Fibroblast of pulmonary artery (primary cell): ENCODE data around the gene KLF2.

Source experiments
- DNase-seq: peaks from one replicate; pipeline ENCODE4 v3.0.0-alpha.2; 2010; ENCODE audit warnings: low read depth
- H3K4me3 ChIP-seq: replicated peaks from 2 replicates; pipeline ENCODE4 v1.5.1; 2011; ENCODE audit warnings: low read depth, mild to moderate bottlenecking, control low read depth, low read length, moderate library complexity
- TF ChIP-seq, protein P1 (sequence below): IDR thresholded peaks from 2 replicates; pipeline ENCODE4 v1.5.1; 2011; ENCODE audit warnings: mild to moderate bottlenecking, control low read depth, low read length, inconsistent platforms; ENCODE audit errors: missing control alignments

The KLF2 gene

DNA sequence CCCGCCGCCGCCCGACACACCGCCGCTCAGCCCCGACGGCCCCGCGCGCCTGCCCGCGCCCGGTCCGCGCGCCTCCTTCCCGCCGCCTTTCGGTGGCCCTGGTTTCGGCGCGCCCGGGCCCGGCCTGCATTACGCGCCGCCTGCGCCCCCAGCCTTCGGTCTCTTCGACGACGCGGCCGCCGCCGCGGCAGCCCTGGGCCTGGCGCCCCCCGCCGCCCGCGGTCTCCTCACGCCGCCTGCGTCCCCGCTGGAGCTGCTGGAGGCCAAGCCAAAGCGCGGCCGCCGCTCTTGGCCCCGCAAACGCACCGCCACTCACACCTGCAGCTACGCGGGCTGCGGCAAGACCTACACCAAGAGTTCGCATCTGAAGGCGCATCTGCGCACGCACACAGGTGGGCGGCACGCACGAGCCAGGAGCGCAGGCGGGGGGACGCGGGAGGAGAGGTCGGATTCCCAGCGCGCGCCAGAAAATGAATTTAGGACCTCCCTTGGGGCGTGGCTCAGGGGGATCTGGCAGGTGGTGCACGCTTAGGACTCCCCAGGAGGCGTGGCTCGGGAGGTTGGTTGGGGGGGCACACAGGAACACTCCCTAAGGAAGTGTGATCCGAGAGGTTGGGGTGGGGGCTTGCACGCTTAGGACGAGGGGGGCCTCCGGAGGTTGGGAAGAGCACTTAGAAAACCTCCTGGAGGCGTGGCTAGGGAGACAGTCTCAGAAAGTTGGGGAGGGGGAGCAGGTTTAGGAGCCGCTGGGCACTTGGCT is 1.2 kb downstream of the KLF2 start:
- H3K4me3 ChIP-seq = peak overlapping the region; percentile 89
- peak; percentile 59 for DNase-seq
- TF ChIP-seq, protein P1, sequence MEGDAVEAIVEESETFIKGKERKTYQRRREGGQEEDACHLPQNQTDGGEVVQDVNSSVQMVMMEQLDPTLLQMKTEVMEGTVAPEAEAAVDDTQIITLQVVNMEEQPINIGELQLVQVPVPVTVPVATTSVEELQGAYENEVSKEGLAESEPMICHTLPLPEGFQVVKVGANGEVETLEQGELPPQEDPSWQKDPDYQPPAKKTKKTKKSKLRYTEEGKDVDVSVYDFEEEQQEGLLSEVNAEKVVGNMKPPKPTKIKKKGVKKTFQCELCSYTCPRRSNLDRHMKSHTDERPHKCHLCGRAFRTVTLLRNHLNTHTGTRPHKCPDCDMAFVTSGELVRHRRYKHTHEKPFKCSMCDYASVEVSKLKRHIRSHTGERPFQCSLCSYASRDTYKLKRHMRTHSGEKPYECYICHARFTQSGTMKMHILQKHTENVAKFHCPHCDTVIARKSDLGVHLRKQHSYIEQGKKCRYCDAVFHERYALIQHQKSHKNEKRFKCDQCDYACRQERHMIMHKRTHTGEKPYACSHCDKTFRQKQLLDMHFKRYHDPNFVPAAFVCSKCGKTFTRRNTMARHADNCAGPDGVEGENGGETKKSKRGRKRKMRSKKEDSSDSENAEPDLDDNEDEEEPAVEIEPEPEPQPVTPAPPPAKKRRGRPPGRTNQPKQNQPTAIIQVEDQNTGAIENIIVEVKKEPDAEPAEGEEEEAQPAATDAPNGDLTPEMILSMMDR = no peak

DNA sequence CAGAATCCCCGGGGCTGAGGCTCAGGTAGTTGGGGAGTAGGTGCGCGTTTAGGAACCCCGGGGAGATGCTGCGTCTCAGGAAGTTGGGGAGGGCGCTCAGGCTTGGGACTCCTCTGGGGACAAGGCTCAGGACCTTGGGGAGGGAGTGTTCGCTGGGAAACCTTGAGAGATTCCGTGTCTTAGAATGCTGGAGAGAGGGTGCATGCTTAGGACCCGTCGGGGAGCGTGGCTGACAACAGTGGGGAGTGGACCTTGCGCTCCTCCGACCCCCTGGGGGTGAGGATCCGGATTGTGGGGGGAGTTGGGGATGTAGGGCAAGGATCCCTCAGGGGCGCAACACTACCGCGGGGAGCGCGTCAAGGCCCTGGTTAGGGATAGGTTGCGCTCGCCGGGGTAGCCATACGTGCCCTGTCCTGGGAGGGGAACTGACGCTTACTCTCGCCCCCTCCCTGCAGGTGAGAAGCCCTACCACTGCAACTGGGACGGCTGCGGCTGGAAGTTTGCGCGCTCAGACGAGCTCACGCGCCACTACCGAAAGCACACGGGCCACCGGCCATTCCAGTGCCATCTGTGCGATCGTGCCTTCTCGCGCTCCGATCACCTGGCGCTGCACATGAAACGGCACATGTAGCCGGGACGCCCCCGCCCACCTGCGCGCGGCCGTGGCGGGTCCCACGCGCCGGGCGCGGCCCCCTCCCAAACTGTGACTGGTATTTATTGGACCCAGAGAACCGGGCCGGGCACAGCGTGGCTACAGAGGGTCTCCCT is 2.0 kb downstream of the KLF2 start:
- H3K4me3 ChIP-seq = peak overlapping the region; percentile 89
- TF ChIP-seq, protein P1 = no peak
- DNase-seq = peak; percentile 61

DNA sequence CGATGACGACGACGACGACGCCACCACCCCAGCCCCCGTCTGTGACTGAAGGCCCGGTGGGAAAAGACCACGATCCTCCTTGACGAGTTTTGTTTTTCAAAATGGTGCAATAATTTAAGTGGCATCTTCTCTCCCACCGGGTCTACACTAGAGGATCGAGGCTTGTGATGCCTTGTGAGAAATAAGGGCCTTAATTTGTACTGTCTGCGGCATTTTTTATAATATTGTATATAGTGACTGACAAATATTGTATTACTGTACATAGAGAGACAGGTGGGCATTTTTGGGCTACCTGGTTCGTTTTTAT is 2.5 kb downstream of the KLF2 start:
- TF ChIP-seq, protein P1 = no peak
- peak; percentile 47 for DNase-seq
- H3K4me3 ChIP-seq = peak overlapping the region; percentile 89

DNA sequence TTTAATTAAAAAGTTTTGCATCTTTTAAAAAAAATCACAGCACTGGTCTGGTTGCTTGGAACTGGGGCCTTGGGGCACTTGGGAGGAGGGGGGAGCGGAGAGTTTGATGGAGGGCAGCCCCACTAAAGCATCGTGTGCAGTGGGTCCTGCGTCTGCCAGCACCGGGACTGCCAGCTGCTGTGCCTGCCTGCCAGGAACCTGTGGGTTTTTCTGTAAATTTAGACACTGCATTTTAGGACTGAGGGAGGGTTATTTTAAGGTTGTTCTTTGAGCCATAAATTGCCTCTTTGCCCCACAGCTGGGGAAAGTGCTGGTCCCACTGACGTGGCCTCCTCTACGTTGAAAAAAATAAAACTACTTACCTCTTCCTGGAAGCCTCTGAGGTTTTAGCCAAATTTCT is 2.9 kb downstream of the KLF2 start:
- peak; percentile 40 for DNase-seq
- TF ChIP-seq, protein P1 = no peak
- peak overlapping the region; percentile 89 for H3K4me3 ChIP-seq

DNA sequence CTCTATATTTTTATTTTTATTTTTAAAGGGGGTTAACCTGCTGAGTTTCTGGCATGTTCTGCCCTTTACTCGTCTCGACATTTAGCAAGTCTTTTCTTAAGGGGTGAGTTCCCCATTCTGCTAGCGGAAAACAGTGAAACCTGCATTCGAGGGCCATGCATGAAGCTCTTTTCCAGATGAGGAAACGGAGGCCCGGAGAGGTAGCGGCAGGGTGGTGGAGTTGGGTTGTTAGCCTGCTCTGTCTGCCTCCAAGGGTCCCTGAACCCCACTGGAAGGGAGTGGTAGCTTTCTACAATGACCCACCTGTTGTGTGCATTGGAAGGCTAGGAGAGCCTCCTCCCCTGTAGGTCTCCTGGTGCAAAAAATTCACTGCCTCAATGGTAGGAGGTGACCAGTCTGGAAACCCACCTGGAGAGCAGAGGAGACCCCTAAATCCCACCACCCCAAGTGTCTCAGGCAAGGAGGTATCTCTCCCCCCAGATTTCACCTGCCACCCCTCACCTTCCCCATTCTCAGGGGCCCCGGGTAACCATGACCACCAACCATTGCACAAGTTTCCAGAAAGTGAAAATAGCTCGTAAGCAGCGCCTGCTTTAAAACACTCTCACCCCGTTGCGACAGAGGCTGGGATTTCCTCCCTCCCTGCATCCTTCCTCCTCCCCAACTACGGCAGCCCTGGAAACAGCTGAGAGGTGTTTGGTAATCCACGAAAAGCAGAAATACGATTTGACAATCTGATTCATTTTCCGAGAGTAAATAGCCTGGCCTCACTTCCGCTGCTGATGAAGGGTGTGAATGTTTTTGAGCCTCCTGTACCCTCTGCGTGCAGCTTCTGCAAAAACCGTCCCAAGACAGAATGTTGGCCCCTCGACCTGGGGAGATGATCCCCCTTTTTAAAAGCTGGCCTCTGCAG is 3.5 kb downstream of the KLF2 start:
- H3K4me3 ChIP-seq = peak overlapping the region; percentile 89
- TF ChIP-seq, protein P1 = no peak
- peak; percentile 94 for DNase-seq

DNA sequence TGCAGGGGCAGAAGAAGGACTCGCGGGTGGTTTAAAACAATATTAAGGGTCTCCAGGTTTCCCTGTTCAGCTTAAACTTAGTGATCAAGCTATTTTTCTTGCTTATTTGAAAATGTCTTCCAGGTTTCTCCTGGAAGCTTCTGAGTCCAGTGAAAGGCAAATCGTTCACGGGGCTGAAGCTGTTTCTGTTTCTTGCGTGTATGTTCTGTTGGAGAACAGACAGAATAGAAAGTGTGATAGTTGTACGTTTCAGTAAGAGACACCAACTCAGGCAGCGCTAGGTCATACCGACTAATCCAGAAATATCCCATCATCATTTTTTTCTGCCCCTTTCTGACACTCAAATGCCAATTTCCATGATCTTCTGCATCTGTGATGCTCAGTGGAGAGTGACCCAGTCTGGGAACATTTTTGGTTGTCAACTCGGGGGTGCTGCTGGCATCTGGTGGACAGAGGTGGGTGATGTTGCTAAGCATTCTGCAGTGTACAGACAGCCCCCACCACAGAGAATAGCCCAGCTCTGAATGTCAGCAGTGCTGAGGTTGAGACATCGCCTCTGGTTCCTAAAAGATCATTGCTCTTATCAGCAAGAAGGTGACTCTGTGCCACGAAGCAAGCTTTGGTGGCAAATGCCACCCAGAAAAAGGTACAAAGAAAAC is 4.3 kb downstream of the KLF2 start:
- H3K4me3 ChIP-seq = peak overlapping the region; percentile 89
- TF ChIP-seq, protein P1 = peak; percentile 6
- DNase-seq = peak; percentile 76
